Lung (tissue), 12 donors: ENCODE measurements around the gene SULT1A3. TPM values are rescaled to one million over a fixed set of nuclear protein-coding genes. Genes with fewer than 3 reads are reported as not detected.
"Not testable (repeated sequence)": the region's sequence is repeated elsewhere in the genome, so short reads cannot be mapped to it uniquely, and the experiment has no call there.

Experiments
- ATAC-seq: fragments of 200-7000 bp; cut with Tn5 transposase; one replicate; pipeline ENCODE4 v1.9.1; 2020; ENCODE audit warnings: moderate number of reproducible peaks; ENCODE audit not compliant: insufficient read depth, low FRiP score
- DNase-seq, 3 donors: peaks; one replicate each; pipeline ENCODE4 v3.0.0-alpha.2; 2013 to 2017
- H3K27ac ChIP-seq, 2 donors: one replicate each; pipeline ENCODE4 v1.5.1; 2013; ENCODE audit warnings: mild to moderate bottlenecking in 2 of 2, moderate library complexity in 2 of 2, control low read depth in 1 of 2, inconsistent platforms in 1 of 2, low read depth in 1 of 2, low read length in 1 of 2
- H3K27me3 ChIP-seq, 3 donors: one replicate each; pipeline ENCODE4 v1.5.1; 2013; ENCODE audit warnings: low read length in 2 of 3; ENCODE audit not compliant: control insufficient read depth in 3 of 3, insufficient read depth in 3 of 3
- H3K36me3 ChIP-seq, 4 donors: one replicate each; pipeline ENCODE4 v1.5.1; 2013; ENCODE audit warnings: low read length in 4 of 4, mild to moderate bottlenecking in 1 of 4, moderate library complexity in 1 of 4; ENCODE audit not compliant: control insufficient read depth in 4 of 4, insufficient read depth in 4 of 4
- H3K4me1 ChIP-seq, 5 donors: one replicate each; pipeline ENCODE4 v1.5.1; 2013; ENCODE audit warnings: low read length in 5 of 5, mild to moderate bottlenecking in 2 of 5, moderate library complexity in 1 of 5; ENCODE audit not compliant: control insufficient read depth in 5 of 5, insufficient read depth in 5 of 5
- H3K4me3 ChIP-seq: one replicate; pipeline ENCODE4 v1.5.1; 2013; ENCODE audit warnings: mild to moderate bottlenecking, control low read depth, moderate library complexity
- H3K9ac ChIP-seq, 2 donors: one replicate each; pipeline ENCODE4 v1.5.1; 2013; ENCODE audit warnings: low read length in 2 of 2, control low read depth in 1 of 2; ENCODE audit not compliant: insufficient read depth in 1 of 2
- H3K9me3 ChIP-seq, 4 donors: one replicate each; pipeline ENCODE4 v1.5.1; 2013; ENCODE audit warnings: low read length in 3 of 4, mild to moderate bottlenecking in 1 of 4, moderate library complexity in 1 of 4; ENCODE audit not compliant: control insufficient read depth in 4 of 4, insufficient read depth in 3 of 4
- CTCF ChIP-seq: IDR thresholded peaks from 2 replicates; pipeline ENCODE4 v1.5.1; 2012; ENCODE audit warnings: mild to moderate bottlenecking; ENCODE audit errors: control extremely low read depth, extremely low read depth
- WGBS, 2 donors: extraction: QIAGEN DNeasy Blood & Tissue Kit; methylation state at CpG; one replicate each; pipeline ENCODE4 v1.1.7; 2013; 5-methylcytosine and 5-hydroxymethylcytosine counted together
- polyA plus RNA-seq, 2 donors: library from polyadenylated mRNA; stranded (reverse); fragments of 200-250 nt; gene quantifications; one replicate each; pipeline ENCODE4 v1.2.1, GENCODE V29; 2013
- total RNA-seq, 2 donors: library from RNA; depleted of rRNA in 1 of 2; stranded (reverse); fragments of >200 nt in 1 of 2; gene quantifications; one replicate each; pipeline ENCODE4 v1.2.1, GENCODE V29; 2014 to 2021
- donor health status: control.
- donor health status: control.
- donor health status: Bipolar disorder and iron deficiency.
- donor health status: healthy.
- donor health status: DM: yes; HTN: yes; CAD: no.

SULT1A3 gene
- total and polyA plus RNA-seq, 4 donors = 8.3 to 32.8 (median 19.4) TPM

GRCh38 chr16:30157214-30157613 lies 41.8 kb upstream of the SULT1A3 start:
- 70 to 78% methylated on average over 1 of the region's 1 CpG for WGBS, 2 donors
- TF ChIP-seq CTCF = no peak
- H3K27ac ChIP-seq = no peak overlapping the region
- H3K9me3 ChIP-seq = no peaks in the 10 kb centered on the region
- DNase-seq (no peak), ATAC-seq (no peak)
- H3K27me3 ChIP-seq = no peaks in the 10 kb centered on the region
- no peak overlapping the region for H3K4me3 ChIP-seq
- H3K9ac ChIP-seq = no peak overlapping the region
- no peaks in the 10 kb centered on the region for H3K4me1 ChIP-seq
- no peaks in the 10 kb centered on the region for H3K36me3 ChIP-seq

GRCh38 chr16:30163538-30163937 lies 35.5 kb upstream of the SULT1A3 start:
- 83 to 92% methylated on average over 3 of the region's 3 CpGs for WGBS, 2 donors
- H3K9ac ChIP-seq = no peak overlapping the region
- no peak for TF ChIP-seq CTCF
- no peaks in the 10 kb centered on the region for H3K27me3 ChIP-seq
- H3K9me3 ChIP-seq = no peaks in the 10 kb centered on the region
- no peaks in the 10 kb centered on the region for H3K36me3 ChIP-seq
- H3K4me3 ChIP-seq = no peak overlapping the region
- ATAC-seq = no peak
- no peak for DNase-seq
- no peaks in the 10 kb centered on the region for H3K4me1 ChIP-seq
- no peak overlapping the region for H3K27ac ChIP-seq

- DNase-seq (no peak), ATAC-seq (peak; percentile 53)
These were observed 32.7 kb upstream of the SULT1A3 start for GRCh38 chr16:30166202-30166902.

GRCh38 chr16:30168746-30169145 lies 30.3 kb upstream of the SULT1A3 start:
- H3K9me3 ChIP-seq, H3K4me1 ChIP-seq, H3K27ac ChIP-seq, H3K27me3 ChIP-seq, DNase-seq, H3K9ac ChIP-seq, ATAC-seq, H3K36me3 ChIP-seq, H3K4me3 ChIP-seq: not testable (repeated sequence)
- 50 to 78% methylated on average over 1 to 15 of the region's 29 CpGs for WGBS, 2 donors

More at GRCh38 chr16:30166202-30166902, 32.7 kb upstream of the SULT1A3 start:
- H3K4me3 ChIP-seq = no peak overlapping the region
- no peaks in the 10 kb centered on the region for H3K36me3 ChIP-seq
- no peaks in the 10 kb centered on the region for H3K27me3 ChIP-seq
- H3K9ac ChIP-seq = no peak overlapping the region
- TF ChIP-seq CTCF = no peak
- 57 to 75% methylated on average over 11 of the region's 11 CpGs for WGBS, 2 donors
- H3K27ac ChIP-seq = no peak overlapping the region
- no peaks in the 10 kb centered on the region for H3K9me3 ChIP-seq
- H3K4me1 ChIP-seq = no peaks in the 10 kb centered on the region

GRCh38 chr16:30169416-30169815 lies 29.6 kb upstream of the SULT1A3 start:
- not testable (repeated sequence) for H3K36me3 ChIP-seq, DNase-seq
- 94 to 98% methylated on average over 16 to 37 of the region's 38 CpGs for WGBS, 2 donors

GRCh38 chr16:30170145-30170544 lies 28.9 kb upstream of the SULT1A3 start:
- not testable (repeated sequence) for H3K36me3 ChIP-seq, H3K4me1 ChIP-seq, H3K9me3 ChIP-seq, H3K4me3 ChIP-seq, ATAC-seq, H3K9ac ChIP-seq, H3K27ac ChIP-seq, H3K27me3 ChIP-seq, DNase-seq
- 88 to 94% methylated on average over 15 to 24 of the region's 31 CpGs for WGBS, 2 donors

More at GRCh38 chr16:30169416-30169815, 29.6 kb upstream of the SULT1A3 start:
- not testable (repeated sequence) for H3K4me3 ChIP-seq, H3K9ac ChIP-seq, H3K9me3 ChIP-seq, H3K4me1 ChIP-seq, ATAC-seq, H3K27ac ChIP-seq, H3K27me3 ChIP-seq
